SK-N-SH treated with all-trans-retinoic acid at 6 μM for 48 hours (cell line): ENCODE data around the gene AGAP9.

Experiments
- ATAC-seq: fragments of 200-7000 bp; cut with Tn5 transposase; 3 replicates; pipeline ENCODE4 v1.9.1; 2020; ENCODE audit warnings: mild to moderate bottlenecking, moderate library complexity
- ARNTL ChIP-seq: fragments of 450-650 bp; formaldehyde crosslinking; IDR thresholded peaks from 2 replicates; pipeline ENCODE4 v1.5.0; 2020; ENCODE audit warnings: low read depth, mild to moderate bottlenecking, moderate library complexity, borderline replicate concordance
- BACH2 ChIP-seq: fragments of 250-450 bp; sonication (Bioruptor Pico); IDR thresholded peaks from 2 replicates; pipeline ENCODE4 v1.9.0; 2021; ENCODE audit warnings: mild to moderate bottlenecking, borderline replicate concordance
- CREB5 ChIP-seq: fragments of 250-450 bp; sonication (Bioruptor Pico); IDR thresholded peaks from 2 replicates; pipeline ENCODE4 v1.5.1; 2020; ENCODE audit warnings: low read depth, mild to moderate bottlenecking, moderate library complexity
- CSDC2 ChIP-seq: fragments of 250-450 bp; sonication (Bioruptor Pico); IDR thresholded peaks from 2 replicates; pipeline ENCODE4 v1.5.0; 2020; ENCODE audit warnings: mild to moderate bottlenecking, moderate library complexity
- ESRRG ChIP-seq: fragments of 250-450 bp; sonication (Bioruptor Pico); IDR thresholded peaks from 2 replicates; pipeline ENCODE4 v1.6.1; 2021; ENCODE audit warnings: mild to moderate bottlenecking
- OSR1 ChIP-seq: fragments of 250-450 bp; sonication (Bioruptor Pico); IDR thresholded peaks from 2 replicates; pipeline ENCODE4 v1.8.0; 2022; ENCODE audit warnings: moderate library complexity, mild to moderate bottlenecking, inconsistent platforms
- PATZ1 ChIP-seq: fragments of 250-450 bp; sonication (Bioruptor Pico); IDR thresholded peaks from 2 replicates; pipeline ENCODE4 v1.8.0; 2020; ENCODE audit warnings: mild to moderate bottlenecking, moderate library complexity, borderline replicate concordance
- RARB ChIP-seq: fragments of 250-450 bp; sonication (Bioruptor Pico); IDR thresholded peaks from 2 replicates; pipeline ENCODE4 v1.8.0; 2021; ENCODE audit warnings: mild to moderate bottlenecking, moderate library complexity
- TOX ChIP-seq: fragments of 250-450 bp; sonication (Bioruptor Pico); IDR thresholded peaks from 2 replicates; pipeline ENCODE4 v1.8.0; 2021; ENCODE audit warnings: mild to moderate bottlenecking, moderate library complexity, borderline replicate concordance
- ZC3H10 ChIP-seq: fragments of 250-450 bp; sonication (Bioruptor Pico); IDR thresholded peaks from 2 replicates; pipeline ENCODE4 v1.5.1; 2021; ENCODE audit warnings: mild to moderate bottlenecking, moderate library complexity
- ZFP30 ChIP-seq: fragments of 450-650 bp; formaldehyde crosslinking; IDR thresholded peaks from 2 replicates; pipeline ENCODE4 v1.5.0; 2022; ENCODE audit warnings: mild to moderate bottlenecking, moderate library complexity
- ZNF565 ChIP-seq: fragments of 450-650 bp; formaldehyde crosslinking; conservative IDR thresholded peaks from 2 replicates; pipeline ENCODE4 v1.5.0; 2020; ENCODE audit warnings: low read depth, mild to moderate bottlenecking, moderate library complexity
- ZNF70 ChIP-seq: fragments of 450-650 bp; formaldehyde crosslinking; IDR thresholded peaks from 2 replicates; pipeline ENCODE4 v1.5.0; 2020; ENCODE audit warnings: mild to moderate bottlenecking, moderate library complexity
- ZNF8 ChIP-seq: fragments of 450-650 bp; formaldehyde crosslinking; IDR thresholded peaks from 2 replicates; pipeline ENCODE4 v1.5.0; 2020; ENCODE audit warnings: mild to moderate bottlenecking, moderate library complexity
- TF ChIP-seq, protein P1 (sequence below): fragments of 250-450 bp; sonication (Bioruptor Pico); IDR thresholded peaks from 2 replicates; pipeline ENCODE4 v1.5.0; 2020; ENCODE audit warnings: mild to moderate bottlenecking, moderate library complexity
- TF ChIP-seq, protein P2 (sequence below): fragments of 250-450 bp; sonication (Bioruptor Pico); IDR thresholded peaks from 2 replicates; pipeline ENCODE4 v1.8.0; 2021; ENCODE audit warnings: low read depth, mild to moderate bottlenecking, moderate library complexity, borderline replicate concordance

AGAP9 gene

GRCh38 chr10:47454780-47455058 lies 68.7 kb downstream of the AGAP9 start (continued):
- TF ChIP-seq, protein P1, sequence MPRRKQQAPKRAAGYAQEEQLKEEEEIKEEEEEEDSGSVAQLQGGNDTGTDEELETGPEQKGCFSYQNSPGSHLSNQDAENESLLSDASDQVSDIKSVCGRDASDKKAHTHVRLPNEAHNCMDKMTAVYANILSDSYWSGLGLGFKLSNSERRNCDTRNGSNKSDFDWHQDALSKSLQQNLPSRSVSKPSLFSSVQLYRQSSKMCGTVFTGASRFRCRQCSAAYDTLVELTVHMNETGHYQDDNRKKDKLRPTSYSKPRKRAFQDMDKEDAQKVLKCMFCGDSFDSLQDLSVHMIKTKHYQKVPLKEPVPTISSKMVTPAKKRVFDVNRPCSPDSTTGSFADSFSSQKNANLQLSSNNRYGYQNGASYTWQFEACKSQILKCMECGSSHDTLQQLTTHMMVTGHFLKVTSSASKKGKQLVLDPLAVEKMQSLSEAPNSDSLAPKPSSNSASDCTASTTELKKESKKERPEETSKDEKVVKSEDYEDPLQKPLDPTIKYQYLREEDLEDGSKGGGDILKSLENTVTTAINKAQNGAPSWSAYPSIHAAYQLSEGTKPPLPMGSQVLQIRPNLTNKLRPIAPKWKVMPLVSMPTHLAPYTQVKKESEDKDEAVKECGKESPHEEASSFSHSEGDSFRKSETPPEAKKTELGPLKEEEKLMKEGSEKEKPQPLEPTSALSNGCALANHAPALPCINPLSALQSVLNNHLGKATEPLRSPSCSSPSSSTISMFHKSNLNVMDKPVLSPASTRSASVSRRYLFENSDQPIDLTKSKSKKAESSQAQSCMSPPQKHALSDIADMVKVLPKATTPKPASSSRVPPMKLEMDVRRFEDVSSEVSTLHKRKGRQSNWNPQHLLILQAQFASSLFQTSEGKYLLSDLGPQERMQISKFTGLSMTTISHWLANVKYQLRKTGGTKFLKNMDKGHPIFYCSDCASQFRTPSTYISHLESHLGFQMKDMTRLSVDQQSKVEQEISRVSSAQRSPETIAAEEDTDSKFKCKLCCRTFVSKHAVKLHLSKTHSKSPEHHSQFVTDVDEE (CRISPR knock-in tag): no peak
- TF ChIP-seq ZC3H10 (CRISPR knock-in tag) (no peak), ARNTL (CRISPR knock-in tag) (no peak), ZNF70 (CRISPR knock-in tag) (no peak), CSDC2 (CRISPR knock-in tag) (no peak), ZNF8 (CRISPR knock-in tag) (no peak)
- TF ChIP-seq, protein P2, sequence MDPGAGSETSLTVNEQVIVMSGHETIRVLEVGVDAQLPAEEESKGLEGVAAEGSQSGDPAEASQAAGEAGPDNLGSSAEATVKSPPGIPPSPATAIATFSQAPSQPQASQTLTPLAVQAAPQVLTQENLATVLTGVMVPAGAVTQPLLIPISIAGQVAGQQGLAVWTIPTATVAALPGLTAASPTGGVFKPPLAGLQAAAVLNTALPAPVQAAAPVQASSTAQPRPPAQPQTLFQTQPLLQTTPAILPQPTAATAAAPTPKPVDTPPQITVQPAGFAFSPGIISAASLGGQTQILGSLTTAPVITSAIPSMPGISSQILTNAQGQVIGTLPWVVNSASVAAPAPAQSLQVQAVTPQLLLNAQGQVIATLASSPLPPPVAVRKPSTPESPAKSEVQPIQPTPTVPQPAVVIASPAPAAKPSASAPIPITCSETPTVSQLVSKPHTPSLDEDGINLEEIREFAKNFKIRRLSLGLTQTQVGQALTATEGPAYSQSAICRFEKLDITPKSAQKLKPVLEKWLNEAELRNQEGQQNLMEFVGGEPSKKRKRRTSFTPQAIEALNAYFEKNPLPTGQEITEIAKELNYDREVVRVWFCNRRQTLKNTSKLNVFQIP (CRISPR knock-in tag): no peak

DNA sequence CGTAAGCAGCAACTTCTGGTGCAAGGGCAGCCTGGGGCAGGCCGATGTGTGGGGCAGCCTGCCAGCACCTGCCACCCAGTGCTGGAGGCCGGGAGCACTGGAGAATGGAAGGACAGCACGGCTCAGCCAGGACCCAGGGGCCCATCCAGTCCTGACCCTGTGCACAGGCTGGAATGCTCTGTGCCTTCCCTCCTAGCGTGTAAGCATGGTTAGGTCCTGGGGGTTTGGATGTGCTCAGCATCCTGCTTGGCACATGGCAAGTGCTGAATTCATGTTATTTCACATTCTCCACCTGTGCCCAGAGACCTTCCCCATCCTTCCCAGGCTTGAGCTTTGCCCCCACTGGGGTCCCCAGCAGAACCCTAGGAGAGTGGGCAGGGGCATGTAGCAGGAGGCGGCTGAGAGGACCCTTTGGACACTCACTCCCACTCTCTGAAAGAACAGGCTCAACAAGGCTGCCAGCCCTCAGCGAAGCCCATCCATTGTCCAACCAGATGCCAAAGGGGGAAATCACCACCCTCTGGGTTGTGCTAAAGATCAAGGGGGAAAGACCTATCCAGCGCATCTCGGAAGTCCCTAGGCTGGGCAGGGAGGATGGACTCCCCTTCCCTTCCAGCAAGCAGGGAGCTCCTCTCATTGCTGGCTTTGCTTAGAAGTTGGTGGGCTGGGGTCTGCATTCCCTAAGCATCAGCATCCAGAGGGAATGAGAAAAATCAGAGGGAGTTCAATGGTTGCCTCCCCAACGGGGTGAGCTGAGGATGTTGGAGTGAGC lies 69.2 kb downstream of the AGAP9 start:
- ATAC-seq: no peak
- TF ChIP-seq PATZ1 (CRISPR knock-in tag) (no peak), ZNF565 (CRISPR knock-in tag) (no peak), ZNF70 (CRISPR knock-in tag) (no peak), OSR1 (no peak), ARNTL (CRISPR knock-in tag) (no peak), ZNF8 (CRISPR knock-in tag) (no peak), ZFP30 (CRISPR knock-in tag) (no peak), CREB5 (CRISPR knock-in tag) (no peak), BACH2 (CRISPR knock-in tag) (no peak)
- TF ChIP-seq, protein P2 (CRISPR knock-in tag): no peak

- ATAC-seq: no peak
- TF ChIP-seq ESRRG (no peak), ZNF8 (CRISPR knock-in tag) (no peak), ZC3H10 (CRISPR knock-in tag) (no peak), ZNF565 (CRISPR knock-in tag) (no peak), TOX (CRISPR knock-in tag) (no peak), PATZ1 (CRISPR knock-in tag) (no peak), RARB (CRISPR knock-in tag) (no peak)
- TF ChIP-seq, protein P1 (CRISPR knock-in tag): no peak
- TF ChIP-seq, protein P2 (CRISPR knock-in tag): no peak
These were observed 70.1 kb downstream of the AGAP9 start for GRCh38 chr10:47453141-47454007.
